ENCODE measurements around the gene SIVA1. TPM values are rescaled to one million over a fixed set of nuclear protein-coding genes. Genes with fewer than 3 reads are reported as not detected.

SIVA1 gene
- total and polyA plus RNA-seq, 9 of the 15 experiments (the other 6 are each of a cell fraction or from before 2014, with no cell fraction given) = 4.2 to 186 (median 54.2) TPM

DNA sequence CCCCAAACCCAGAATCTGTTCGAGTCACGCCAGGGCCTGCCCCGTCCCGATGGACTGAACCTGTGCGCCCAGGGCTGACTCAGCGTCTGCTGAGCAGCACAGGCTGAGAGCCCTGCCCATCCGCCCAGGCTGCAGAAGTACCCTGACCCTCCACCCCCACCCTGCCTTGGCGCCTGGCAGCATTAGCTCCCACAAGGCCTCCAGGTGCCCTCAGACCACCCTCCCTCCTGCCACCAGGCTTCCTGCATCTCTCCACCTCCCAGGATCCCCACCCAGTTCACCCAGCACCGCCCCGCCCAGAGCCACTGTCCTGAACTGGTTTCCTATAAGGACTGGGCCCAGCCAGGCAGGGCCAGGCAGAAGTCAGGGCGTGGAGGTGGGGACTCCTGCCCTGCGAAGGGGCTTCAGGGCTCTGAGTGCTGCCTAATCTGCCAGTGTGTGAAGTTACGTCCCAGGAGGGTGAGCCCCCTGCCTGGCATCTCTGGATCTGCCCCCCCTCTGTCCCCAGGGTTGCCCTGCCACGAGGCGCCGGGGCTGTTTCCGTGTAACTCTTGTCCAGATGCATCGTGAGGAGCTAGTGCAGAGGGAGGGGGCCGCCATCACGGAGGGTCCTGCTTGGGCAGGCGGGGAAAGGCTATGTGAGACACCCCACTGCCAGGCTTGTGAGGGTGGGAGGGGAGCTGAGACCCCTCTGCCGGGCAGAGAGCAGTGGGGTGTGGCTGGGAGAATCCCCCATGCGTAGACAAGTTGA lies 19.8 kb upstream of the SIVA1 start:
- WGBS (ENCODE audit: insufficient coverage, low coverage, missing lambda C conversion rate) = 64% methylated on average over 5 of the region's 23 CpGs

DNA sequence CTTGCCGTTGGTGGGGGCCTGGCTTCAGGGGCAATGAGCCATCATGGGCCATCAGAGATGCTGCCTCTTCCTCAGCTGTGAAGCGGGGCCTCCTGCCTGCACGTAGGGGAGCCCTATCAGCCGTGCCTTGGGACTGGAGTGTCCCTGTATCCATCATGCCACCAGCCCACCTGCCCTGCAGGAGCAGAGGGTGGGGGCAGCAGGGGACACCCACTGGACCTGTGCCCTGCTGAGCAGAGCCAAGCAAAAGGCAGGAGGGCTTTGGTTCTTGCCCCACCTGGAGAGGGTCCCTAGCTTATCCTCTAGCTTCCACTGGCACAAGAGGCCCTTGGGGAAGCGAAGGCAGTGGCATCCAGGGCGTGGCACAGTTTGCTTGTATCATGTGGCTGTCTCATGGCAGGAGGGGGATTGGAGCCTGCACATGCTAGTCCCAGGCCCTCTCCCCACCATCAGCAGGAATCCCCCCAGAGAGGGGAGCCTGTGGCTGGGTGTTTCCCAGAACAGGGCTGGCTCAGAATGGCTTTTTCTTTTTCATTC lies 18.8 kb upstream of the SIVA1 start:
- ChIA-PET CTCF (ENCODE audit: low intra/inter-chr PET ratio) (no interaction called here), POLR2A (no interaction called here)
- in situ Hi-C loops (cut with MboI) (no loop called here), intact Hi-C loops (cut with micrococcal nuclease) (no loop called here)
- peaks cover 5 to 71% of the 10 kb centered on the region in 2 experiments for H3K4me1 ChIP-seq (replicated peaks in 1 of 2; ENCODE audit: control insufficient read depth in 2 of 2, insufficient read depth in 2 of 2, low read length in 2 of 2)
- DNase-seq (ENCODE audit: extremely low read depth in 1 of 4, low spot score in 3 of 4) (no peak), ATAC-seq (no peak), FAIRE-seq (no peak)
- H2AFZ ChIP-seq (ENCODE audit: low read depth, low read length) = no peak overlapping the region
- H3K36me3 ChIP-seq (ENCODE audit: control insufficient read depth, insufficient read depth, low read length) = no peaks in the 10 kb centered on the region
- WGBS (ENCODE audit: insufficient coverage, low coverage, missing lambda C conversion rate) = 47% methylated on average over 5 of the region's 6 CpGs
- no peak overlapping the region for H3K4me2 ChIP-seq (ENCODE audit: insufficient read depth, low read length)
- no peak overlapping the region for H3K27ac ChIP-seq (ENCODE audit: extremely low read depth, low read depth, low read length)
- H3K9me1 ChIP-seq (ENCODE audit: control insufficient read depth, insufficient read depth, low read length) = no peaks in the 10 kb centered on the region
- H3K27me3 ChIP-seq (ENCODE audit: control insufficient read depth in 2 of 2, insufficient read depth in 2 of 2, low read length in 2 of 2) = no peaks in the 10 kb centered on the region
- BruUV-seq (replicated peaks) = no TSS peak
- no peaks in the 10 kb centered on the region for H3K9me3 ChIP-seq (replicated peaks; ENCODE audit: control insufficient read depth, insufficient read depth, low read depth, low read length)
- no peaks in the 10 kb centered on the region; the same call in 1 of the 2 replicates for H4K20me1 ChIP-seq (replicated peaks; ENCODE audit: control insufficient read depth, insufficient read depth, low read length)
- TF ChIP-seq SPI1 (IDR thresholded peaks at IDR 0.05; ENCODE audit: borderline replicate concordance, low read depth, low read length) (no peak), NFE2L1 (tag; IDR thresholded peaks at IDR 0.05; ENCODE audit: borderline replicate concordance, low read depth) (no peak), STAG1 (CRISPR knock-in tag; IDR thresholded peaks at IDR 0.05; ENCODE audit: borderline replicate concordance) (no peak), ATF7 (IDR thresholded peaks at IDR 0.05) (no peak), POLR3A (IDR thresholded peaks at IDR 0.05; ENCODE audit: borderline replicate concordance, extremely low read depth, insufficient read depth, insufficient read length) (no peak), THRAP3 (IDR thresholded peaks at IDR 0.05; ENCODE audit: borderline replicate concordance) (no peak), PHB2 (IDR thresholded peaks at IDR 0.05; ENCODE audit: low read depth) (no peak), ZNF583 (CRISPR knock-in tag; IDR thresholded peaks at IDR 0.05) (no peak)
- TF ChIP-seq, protein P1, sequence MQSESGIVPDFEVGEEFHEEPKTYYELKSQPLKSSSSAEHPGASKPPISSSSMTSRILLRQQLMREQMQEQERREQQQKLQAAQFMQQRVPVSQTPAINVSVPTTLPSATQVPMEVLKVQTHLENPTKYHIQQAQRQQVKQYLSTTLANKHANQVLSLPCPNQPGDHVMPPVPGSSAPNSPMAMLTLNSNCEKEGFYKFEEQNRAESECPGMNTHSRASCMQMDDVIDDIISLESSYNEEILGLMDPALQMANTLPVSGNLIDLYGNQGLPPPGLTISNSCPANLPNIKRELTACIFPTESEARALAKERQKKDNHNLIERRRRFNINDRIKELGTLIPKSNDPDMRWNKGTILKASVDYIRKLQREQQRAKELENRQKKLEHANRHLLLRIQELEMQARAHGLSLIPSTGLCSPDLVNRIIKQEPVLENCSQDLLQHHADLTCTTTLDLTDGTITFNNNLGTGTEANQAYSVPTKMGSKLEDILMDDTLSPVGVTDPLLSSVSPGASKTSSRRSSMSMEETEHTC (IDR thresholded peaks at IDR 0.05) = no peak
- TF ChIP-seq, protein P2, sequence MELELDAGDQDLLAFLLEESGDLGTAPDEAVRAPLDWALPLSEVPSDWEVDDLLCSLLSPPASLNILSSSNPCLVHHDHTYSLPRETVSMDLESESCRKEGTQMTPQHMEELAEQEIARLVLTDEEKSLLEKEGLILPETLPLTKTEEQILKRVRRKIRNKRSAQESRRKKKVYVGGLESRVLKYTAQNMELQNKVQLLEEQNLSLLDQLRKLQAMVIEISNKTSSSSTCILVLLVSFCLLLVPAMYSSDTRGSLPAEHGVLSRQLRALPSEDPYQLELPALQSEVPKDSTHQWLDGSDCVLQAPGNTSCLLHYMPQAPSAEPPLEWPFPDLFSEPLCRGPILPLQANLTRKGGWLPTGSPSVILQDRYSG (tag; conservative IDR thresholded peaks at IDR 0.05; ENCODE audit: low read depth) = no peak
- H3K79me2 ChIP-seq (ENCODE audit: control insufficient read depth, insufficient read depth, low read length) = peaks cover 3% of the 10 kb centered on the region; the same call in 1 of the 3 replicates
- no peak overlapping the region for H3K4me3 ChIP-seq
- H3K9ac ChIP-seq (ENCODE audit: insufficient read depth in 1 of 2, low read depth in 2 of 2, low read length in 2 of 2) = peak overlapping the region in 1 of 2 experiments; percentile 45; a peak in 2 of 4 replicates

More for the DNA sequence above, 19.8 kb upstream of the SIVA1 start:
- peak; percentile 55 for TF ChIP-seq POLR2G (IDR thresholded peaks at IDR 0.05; ENCODE audit: low read depth, low read length)
- TF ChIP-seq ZNF785 (CRISPR knock-in tag; IDR thresholded peaks at IDR 0.05) = no peak
- H3K27ac ChIP-seq (ENCODE audit: extremely low read depth, low read depth, low read length) = no peak overlapping the region
- no peak overlapping the region for H3K4me2 ChIP-seq (ENCODE audit: insufficient read depth, low read length)
- H3K9ac ChIP-seq (ENCODE audit: insufficient read depth in 1 of 2, low read depth in 2 of 2, low read length in 2 of 2) = no peak overlapping the region; a peak in 1 of 4 replicates
- no peak for FAIRE-seq
- no peaks in the 10 kb centered on the region for H3K9me3 ChIP-seq (replicated peaks; ENCODE audit: control insufficient read depth, insufficient read depth, low read depth, low read length)
- in situ Hi-C loops (cut with MboI) = no loop called here
- peaks cover 3% of the 10 kb centered on the region; the same call in 1 of the 3 replicates for H3K79me2 ChIP-seq (ENCODE audit: control insufficient read depth, insufficient read depth, low read length)
- intact Hi-C loops (cut with micrococcal nuclease) = no loop called here
- H4K20me1 ChIP-seq (replicated peaks; ENCODE audit: control insufficient read depth, insufficient read depth, low read length) = no peaks in the 10 kb centered on the region; the same call in 1 of the 2 replicates
- H3K27me3 ChIP-seq (ENCODE audit: control insufficient read depth in 2 of 2, insufficient read depth in 2 of 2, low read length in 2 of 2) = no peaks in the 10 kb centered on the region
- ChIA-PET POLR2A (interaction anchor here (0.6 kb wide), 1 partner anchor 33 kb away, joined by 5 read pairs; no protein-coding TSS in a partner anchor), CTCF (ENCODE audit: low intra/inter-chr PET ratio) (no interaction called here)
- ATAC-seq = no peak
- H3K36me3 ChIP-seq (ENCODE audit: control insufficient read depth, insufficient read depth, low read length) = no peaks in the 10 kb centered on the region
- peaks cover 4% of the 10 kb centered on the region for H3K9me1 ChIP-seq (ENCODE audit: control insufficient read depth, insufficient read depth, low read length)
- DNase-seq (ENCODE audit: extremely low read depth in 1 of 4, low spot score in 3 of 4) = no peak
- H3K4me3 ChIP-seq = no peak overlapping the region
- H2AFZ ChIP-seq (ENCODE audit: low read depth, low read length) = no peak overlapping the region
- H3K4me1 ChIP-seq (replicated peaks in 1 of 2; ENCODE audit: control insufficient read depth in 2 of 2, insufficient read depth in 2 of 2, low read length in 2 of 2) = peaks cover 9 to 72% of the 10 kb centered on the region in 2 experiments
- BruUV-seq (replicated peaks) = no TSS peak

All from K562 (cell line).